PC-3 (cell line): ENCODE data around the gene CRYGA. TPM values are rescaled to one million over a fixed set of nuclear protein-coding genes. Genes with fewer than 3 reads are reported as not detected.
"Not testable (repeated sequence)": the region's sequence is repeated elsewhere in the genome, so short reads cannot be mapped to it uniquely, and the experiment has no call there.

ENCODE experiments used
- ATAC-seq: fragments of 200-7000 bp; cut with Tn5 transposase; 2 replicates; pipeline ENCODE4 v1.9.1; 2020; ENCODE audit warnings: mild to moderate bottlenecking, moderate library complexity
- BruUV-seq: library from RNA; stranded (reverse); fragments of 400-500 nt; replicated peaks from 2 replicates; lab custom pipeline; 2021; lab: Mats Ljungman, UMichigan
- CTCF ChIA-PET: fragments of 300-600 bp; sonication (Branson Sonifier 250); formaldehyde crosslinking; loops from one replicate; lab custom pipeline; 2022; ENCODE audit warnings: antibody characterized with exemption; lab: Charles Lee
- POLR2A ChIA-PET: fragments of 300-600 bp; sonication (Branson Sonifier 250); formaldehyde crosslinking; loops from one replicate; lab custom pipeline; 2022; ENCODE audit warnings: antibody characterized with exemption; ENCODE audit not compliant: unreplicated experiment; lab: Charles Lee
- DNase-seq: peaks from one replicate; pipeline ENCODE4 v3.0.0-alpha.2; 2015
- H2AFZ ChIP-seq: fragments of 300-600 bp; sonication (generic); 2 replicates; pipeline ENCODE4 v1.6.0; 2016; ENCODE audit warnings: antibody characterized with exemption, low read length
- H3F3A ChIP-seq: fragments of 300-600 bp; sonication (generic); one replicate; pipeline ENCODE4 v1.6.0; 2017; ENCODE audit warnings: antibody characterized with exemption, low read length, control low read depth, mild to moderate bottlenecking; ENCODE audit not compliant: unreplicated experiment
- H3K27ac ChIP-seq: fragments of 300-600 bp; sonication (generic); 2 replicates; pipeline ENCODE4 v1.5.1; 2016; ENCODE audit warnings: mild to moderate bottlenecking, low read length
- H3K27me3 ChIP-seq: fragments of 300-600 bp; sonication (generic); 2 replicates; pipeline ENCODE4 v1.6.1; 2016; ENCODE audit warnings: low read length, mixed read lengths
- H3K36me3 ChIP-seq: fragments of 300-600 bp; sonication (generic); 2 replicates; pipeline ENCODE4 v1.6.1; 2016; ENCODE audit warnings: low read depth, mixed run types, low read length, mixed read lengths
- H3K4me1 ChIP-seq: fragments of 300-600 bp; sonication (generic); 2 replicates; pipeline ENCODE4 v1.5.1; 2016; ENCODE audit warnings: low read length; ENCODE audit not compliant: insufficient read depth
- H3K4me2 ChIP-seq: fragments of 300-600 bp; sonication (generic); 2 replicates; pipeline ENCODE4 v1.6.0; 2016; ENCODE audit warnings: low read length
- H3K4me3 ChIP-seq: fragments of 300-600 bp; sonication (generic); 2 replicates; pipeline ENCODE4 v1.5.1; 2016; ENCODE audit warnings: mild to moderate bottlenecking, low read length, mixed read lengths
- H3K79me2 ChIP-seq: fragments of 300-600 bp; sonication (generic); 2 replicates; pipeline ENCODE4 v1.6.1; 2017; ENCODE audit warnings: low read length, mixed read lengths
- H3K9ac ChIP-seq: fragments of 300-600 bp; sonication (generic); 2 replicates; pipeline ENCODE4 v1.6.0; 2016; ENCODE audit warnings: mild to moderate bottlenecking, low read length
- H3K9me2 ChIP-seq: fragments of 300-600 bp; sonication (generic); replicated peaks from 2 replicates; pipeline ENCODE4 v1.6.1; 2016; ENCODE audit warnings: mixed run types, low read length, mixed read lengths
- H3K9me3 ChIP-seq: fragments of 300-600 bp; sonication (generic); 2 replicates; pipeline ENCODE4 v1.6.1; 2016; ENCODE audit warnings: low read length, mixed read lengths
- H4K20me1 ChIP-seq: fragments of 300-600 bp; sonication (generic); 2 replicates; pipeline ENCODE4 v1.6.1; 2016; ENCODE audit warnings: low read length, mixed read lengths
- CTCF ChIP-seq: fragments of 300-600 bp; sonication (generic); conservative IDR thresholded peaks from 2 replicates; pipeline ENCODE4 v1.5.1; 2017; ENCODE audit warnings: antibody characterized with exemption, low read depth, mild to moderate bottlenecking, low read length
- EZH2 ChIP-seq: fragments of 300-600 bp; sonication (generic); IDR thresholded peaks from one replicate; pipeline ENCODE4 v1.6.1; 2017; ENCODE audit warnings: antibody characterized with exemption, mild to moderate bottlenecking, low read length; ENCODE audit not compliant: unreplicated experiment
- EZH2phosphoT487 ChIP-seq: fragments of 300-600 bp; sonication (generic); IDR thresholded peaks from 2 replicates; pipeline ENCODE4 v1.6.1; 2018; ENCODE audit warnings: mild to moderate bottlenecking, antibody characterized with exemption, low read length, borderline replicate concordance
- intact Hi-C: fragments of 100-400 bp; cut with micrococcal nuclease; formaldehyde crosslinking; loops from 2 replicates; pipeline ENCODE4 v1.9.0; 2023
- total RNA-seq: library from RNA; depleted of rRNA; stranded (reverse); fragments of >200 nt; gene quantifications from 2 replicates; pipeline ENCODE4 v1.2.3, GENCODE V29; 2014

CRYGA gene
- total RNA-seq, 1 experiment from 2014 or later, result not detected

DNA sequence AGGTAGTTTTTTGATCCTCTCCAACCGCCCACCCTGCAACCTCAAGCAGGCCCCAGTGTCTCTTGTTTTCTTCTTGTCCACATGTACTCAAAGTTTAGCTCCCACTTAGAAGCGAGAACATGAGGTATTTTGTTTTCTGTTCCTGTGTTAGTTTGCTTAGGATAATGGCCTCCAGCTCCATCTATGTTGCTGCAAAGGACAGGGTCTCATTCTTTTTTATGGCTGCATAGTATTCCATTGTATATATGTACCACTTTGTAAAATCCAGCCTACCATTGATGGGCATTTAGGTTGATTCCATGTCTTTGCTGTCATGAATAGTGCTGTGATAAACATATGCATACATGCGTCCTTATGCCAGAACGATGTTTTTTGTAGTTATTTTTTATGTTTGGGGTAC lies 36.3 kb downstream of the CRYGA start:
- no peak overlapping the region for H3K27ac ChIP-seq
- no peaks in the 10 kb centered on the region for H3K79me2 ChIP-seq
- no peaks in the 10 kb centered on the region for H3K27me3 ChIP-seq
- H3K9me2 ChIP-seq, result no peaks in the 10 kb centered on the region
- ATAC-seq (no peak), DNase-seq (no peak)
- ChIA-PET CTCF (no interaction called here), POLR2A (no interaction called here)
- H3K4me2 ChIP-seq, result no peak overlapping the region
- H2AFZ ChIP-seq, result no peak overlapping the region
- no peaks in the 10 kb centered on the region for H4K20me1 ChIP-seq
- no peaks in the 10 kb centered on the region for H3K9me3 ChIP-seq
- no peak overlapping the region for H3K9ac ChIP-seq
- BruUV-seq, result no TSS peak
- intact Hi-C loops, result no loop called here
- H3F3A ChIP-seq, result no peaks in the 10 kb centered on the region
- TF ChIP-seq EZH2, result no peak
- TF ChIP-seq EZH2phosphoT487, result no peak
- TF ChIP-seq CTCF, result no peak
- H3K36me3 ChIP-seq, result no peaks in the 10 kb centered on the region
- H3K4me1 ChIP-seq, result peaks cover 22% of the 10 kb centered on the region
- no peak overlapping the region for H3K4me3 ChIP-seq

- no TSS peak for BruUV-seq
- CTCF ChIA-PET, result no interaction called here
- Histone ChIP-seq H3K4me2 (no peak overlapping the region), H4K20me1 (no peaks in the 10 kb centered on the region), H2AFZ (no peak overlapping the region), H3K4me1 (peaks cover 11% of the 10 kb centered on the region), H3K27me3 (no peaks in the 10 kb centered on the region), H3K9ac (no peak overlapping the region), H3K9me3 (no peaks in the 10 kb centered on the region), H3K36me3 (no peaks in the 10 kb centered on the region), H3F3A (no peaks in the 10 kb centered on the region), H3K4me3 (no peak overlapping the region), H3K9me2 (no peaks in the 10 kb centered on the region), H3K79me2 (no peaks in the 10 kb centered on the region), H3K27ac (no peak overlapping the region)
- no peak for TF ChIP-seq EZH2phosphoT487
- TF ChIP-seq EZH2, result no peak
- no peak for TF ChIP-seq CTCF
- POLR2A ChIA-PET, result no interaction called here
- intact Hi-C loops, result no loop called here
- no peak for DNase-seq
- no peak for ATAC-seq
Observed at GRCh38 chr2:208125251-208125650, 38.1 kb downstream of the CRYGA start.

- H3K9me3 ChIP-seq, H3K4me2 ChIP-seq, H3K36me3 ChIP-seq, H2AFZ ChIP-seq, H4K20me1 ChIP-seq, H3K79me2 ChIP-seq, DNase-seq, H3K9me2 ChIP-seq, POLR2A ChIA-PET, intact Hi-C loops, H3K27ac ChIP-seq, H3K9ac ChIP-seq, ATAC-seq, H3K4me1 ChIP-seq, H3K27me3 ChIP-seq, H3F3A ChIP-seq, CTCF ChIA-PET, H3K4me3 ChIP-seq, BruUV-seq: not testable (repeated sequence)
Observed at GRCh38 chr2:208124013-208124715, 39.2 kb downstream of the CRYGA start, which contains the start of gene CRYGD. CRYGD (minus strand) TSS chr2:208124524; CDS start chr2:208124473, 51 bp downstream.
